GM21515 (cell line): ENCODE results near the gene SUGCT.
A peak's percentile ranks its signal among the peaks of the same experiment; 100 is the strongest.

ENCODE experiments used
- ATAC-seq: cut with Tn5 transposase; IDR thresholded peaks from one replicate; pipeline ENCODE4 v1.9.1; 2021; ENCODE audit not compliant: unreplicated experiment

Gene SUGCT

GRCh38 chr7:40704172-40704571, 569.4 kb downstream of the SUGCT start:
- no peak for ATAC-seq

- ATAC-seq: no peak
Observed at GRCh38 chr7:40706829-40707228, 572.0 kb downstream of the SUGCT start.

DNA sequence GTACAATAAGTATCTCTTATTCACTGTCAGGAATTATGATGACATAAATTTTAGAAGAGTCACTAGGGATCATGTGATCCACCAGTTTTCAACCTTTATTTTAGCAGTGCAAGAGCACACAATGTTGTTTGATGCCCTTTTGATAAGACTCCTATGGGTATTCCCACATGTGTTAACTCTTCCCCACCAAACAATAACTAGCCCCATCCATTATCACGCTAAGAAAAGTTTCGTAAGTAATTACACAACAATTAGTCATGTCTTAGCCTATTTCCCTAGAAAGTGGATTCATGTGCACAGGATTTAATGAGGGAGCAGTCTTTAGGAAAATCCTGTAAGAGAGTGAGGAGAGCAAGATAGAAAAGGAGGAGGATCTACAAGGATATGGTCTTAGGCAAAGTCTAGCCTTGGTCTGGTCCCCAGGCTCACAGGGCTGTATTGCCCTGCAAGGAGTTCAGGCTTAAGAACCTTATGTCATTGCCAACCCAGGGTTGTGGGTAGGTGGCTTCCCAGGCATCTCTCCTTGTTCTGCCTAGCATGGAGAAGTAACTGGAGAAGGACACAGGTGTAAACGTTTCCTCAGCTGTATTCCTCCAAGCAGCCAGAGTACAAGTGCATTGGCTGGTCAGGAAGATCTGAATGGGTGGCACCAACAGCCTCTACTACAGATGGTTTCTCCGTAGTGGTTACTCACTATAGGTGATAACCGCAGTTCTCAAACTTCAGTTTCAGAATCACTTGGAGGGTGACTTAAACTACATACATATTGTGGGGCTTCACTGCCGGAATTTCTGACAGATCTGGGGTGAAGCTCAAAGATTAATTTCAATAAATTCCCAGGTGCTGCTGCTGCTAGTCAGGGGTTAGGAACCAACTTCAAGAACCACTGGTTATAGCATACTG, 574.5 kb downstream of the SUGCT start:
- ATAC-seq: no peak

DNA sequence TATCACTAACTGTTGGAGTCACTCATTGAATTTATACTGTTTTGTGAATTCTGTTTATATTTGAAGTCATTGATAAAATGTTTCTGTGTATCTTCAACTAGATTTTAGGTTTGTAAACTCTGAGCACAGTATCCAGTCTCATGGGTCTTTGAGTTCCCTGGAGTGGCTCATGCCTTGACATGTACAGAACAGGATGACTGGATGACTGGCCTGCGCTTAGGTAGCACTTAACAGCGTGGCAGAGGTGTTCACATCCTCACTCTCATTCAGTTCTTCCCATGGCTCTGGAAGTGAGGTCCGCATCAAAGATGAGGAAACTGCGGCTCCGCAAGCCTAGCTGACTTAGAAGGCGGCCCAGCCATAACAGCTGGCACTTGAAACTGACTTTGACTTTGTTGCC, 576.9 kb downstream of the SUGCT start:
- ATAC-seq: no peak

DNA sequence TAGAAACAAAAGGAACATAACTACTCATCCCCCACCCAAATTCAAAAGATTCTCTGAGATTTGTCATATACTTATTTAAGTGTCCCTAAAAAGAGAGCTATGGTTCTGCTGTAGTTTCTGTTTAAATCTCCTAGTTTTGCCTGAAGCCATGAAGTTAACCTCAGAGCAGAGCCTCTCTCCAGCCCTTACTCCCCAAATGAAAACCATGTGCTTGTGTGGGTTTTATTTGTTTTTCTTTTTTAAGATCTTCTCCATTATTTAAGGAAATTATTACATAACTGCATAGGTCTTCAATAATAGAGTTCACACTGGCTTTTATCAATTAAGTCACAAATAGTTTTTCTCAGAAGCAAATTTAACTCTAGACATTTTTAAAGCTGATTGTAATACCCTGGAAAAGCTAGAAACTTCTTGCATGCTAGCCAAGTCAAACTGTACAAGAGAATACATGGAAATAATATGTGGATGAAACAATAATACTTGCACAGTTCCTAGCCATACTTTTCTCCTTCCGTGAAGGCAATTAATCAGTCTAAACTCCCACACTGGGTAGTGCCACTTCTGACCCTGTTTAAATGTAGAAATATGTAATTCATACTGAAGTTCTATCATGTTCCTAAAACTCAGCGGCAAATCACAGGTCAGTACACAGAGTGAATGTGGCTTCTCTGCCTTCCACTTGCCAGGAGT, 579.7 kb downstream of the SUGCT start:
- no peak for ATAC-seq

- ATAC-seq: no peak
Observed at GRCh38 chr7:40715053-40715430, 580.2 kb downstream of the SUGCT start.

DNA sequence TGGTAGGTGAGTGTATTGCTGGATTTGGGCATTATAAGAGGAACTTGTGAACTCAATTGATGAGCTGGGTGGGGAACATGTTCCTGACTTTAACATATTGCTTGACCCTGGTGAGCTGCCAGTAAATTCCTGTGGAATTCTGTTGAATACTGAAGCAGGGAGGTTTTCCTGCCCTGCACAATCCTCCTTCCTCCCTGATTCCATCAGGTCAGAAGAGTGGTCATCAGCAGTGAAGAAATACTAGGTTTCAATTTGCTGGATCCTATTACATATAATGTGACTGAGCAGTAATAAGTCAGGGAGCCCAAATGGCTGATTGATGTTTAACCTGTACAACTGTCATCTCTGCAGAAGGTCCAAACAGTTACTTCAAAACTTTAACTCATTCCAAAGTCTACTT, 581.2 kb downstream of the SUGCT start:
- ATAC-seq: no peak

- peak; percentile 74 for ATAC-seq
Observed at GRCh38 chr7:40717242-40717641, 582.4 kb downstream of the SUGCT start.

DNA sequence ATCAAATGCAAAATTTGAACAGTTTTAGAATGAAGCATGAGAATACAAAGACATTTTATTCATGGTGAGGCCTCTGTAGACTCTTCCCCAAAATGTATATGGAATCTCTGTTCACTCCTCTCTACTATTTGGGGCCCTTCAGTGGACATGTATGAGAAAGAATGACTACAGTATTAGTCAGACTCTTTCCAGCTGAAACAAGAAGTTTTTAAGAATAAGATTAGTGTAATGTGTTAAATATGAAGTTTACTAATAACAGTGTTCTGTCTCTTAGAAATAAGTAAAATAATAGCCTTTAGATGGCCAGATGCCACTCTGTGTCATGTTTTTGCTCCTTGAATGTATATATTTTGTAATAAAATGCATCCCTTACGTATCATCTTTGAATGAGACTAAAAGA, 585.6 kb downstream of the SUGCT start:
- ATAC-seq: no peak

DNA sequence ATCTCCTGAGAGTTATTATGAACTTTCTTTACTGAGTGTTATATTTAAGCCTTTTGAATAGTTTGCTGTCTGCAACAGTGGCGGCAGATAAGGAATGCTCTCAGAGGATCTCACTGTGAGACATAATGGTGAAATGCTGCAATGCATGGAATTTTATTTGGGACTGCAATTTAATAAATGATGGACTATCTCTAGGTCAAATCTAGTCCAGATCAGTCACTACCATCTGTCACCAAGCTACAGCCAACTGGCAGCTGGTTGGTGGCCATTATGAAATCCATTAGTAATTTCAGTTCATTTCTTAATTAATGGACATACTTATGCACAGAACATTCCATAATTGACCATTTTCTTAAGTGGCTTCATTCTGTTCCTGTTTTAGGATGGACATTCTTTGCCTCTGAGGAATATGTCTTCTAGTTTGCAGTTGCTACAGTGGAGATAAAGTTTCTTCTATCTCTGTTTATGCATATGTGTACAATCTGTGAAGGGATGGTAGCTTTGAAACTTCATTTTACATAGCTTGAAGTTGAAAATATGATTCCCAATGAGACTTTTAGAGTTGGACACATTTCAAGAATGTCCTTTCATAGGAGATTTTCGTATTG, 586.6 kb downstream of the SUGCT start:
- no peak for ATAC-seq

- no peak for ATAC-seq
Observed at GRCh38 chr7:40722242-40722641, 587.4 kb downstream of the SUGCT start.

DNA sequence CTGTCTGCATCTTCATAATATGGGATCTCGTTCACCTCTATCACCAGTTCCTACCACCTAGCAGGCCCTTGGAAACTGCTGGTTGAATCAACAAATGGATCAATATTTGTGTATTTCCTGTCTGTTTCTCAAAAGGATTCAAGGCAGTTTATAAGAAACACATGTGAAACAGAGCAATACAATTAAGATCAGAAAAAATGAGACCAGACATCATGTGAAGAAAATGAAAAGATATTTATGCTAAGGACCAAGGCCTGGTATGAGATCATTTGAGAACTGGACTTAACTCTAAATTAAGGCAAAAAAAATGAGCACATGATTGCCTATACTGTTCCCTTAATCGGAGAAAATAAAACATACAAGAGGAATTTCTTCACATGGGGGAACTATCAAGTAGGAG, 589.0 kb downstream of the SUGCT start:
- ATAC-seq: no peak

DNA sequence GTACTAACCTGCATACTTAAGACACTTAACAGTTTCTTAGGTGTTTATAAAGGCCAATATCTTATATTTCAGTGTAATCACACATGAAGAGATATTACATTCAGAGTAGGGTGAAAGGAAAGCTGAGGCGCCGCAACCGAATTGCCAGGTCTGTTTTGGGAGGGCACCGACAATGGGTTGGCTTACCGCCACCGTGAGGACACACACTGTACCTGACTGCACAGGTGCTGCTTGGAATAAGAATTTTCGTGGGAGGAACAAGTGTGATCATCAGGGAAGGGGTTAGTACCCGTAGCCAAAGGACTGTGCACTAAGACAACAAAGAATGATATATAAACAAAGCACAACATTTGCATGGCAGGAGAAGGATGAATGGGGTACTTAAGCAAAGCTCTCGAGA, 591.8 kb downstream of the SUGCT start:
- ATAC-seq: no peak

DNA sequence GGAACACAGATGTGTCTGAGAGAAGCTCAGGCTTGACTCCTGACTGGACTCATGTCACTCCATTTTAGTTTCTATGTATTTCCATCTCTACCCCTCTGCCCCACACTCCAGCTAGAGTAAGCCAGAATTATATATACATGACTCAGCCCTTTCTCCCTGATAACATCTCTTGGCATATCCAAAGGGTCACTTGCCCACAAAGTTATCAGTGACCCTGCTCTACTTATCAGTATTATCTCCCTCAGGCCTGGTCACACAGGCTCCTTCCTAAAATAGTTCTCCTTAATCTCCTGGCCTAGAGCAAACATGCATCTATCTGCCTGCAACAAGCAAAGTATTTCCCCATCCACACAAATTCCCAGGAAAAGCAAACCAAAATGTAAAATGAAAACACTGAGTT, 598.3 kb downstream of the SUGCT start:
- no peak for ATAC-seq

GRCh38 chr7:40733578-40733977, 598.8 kb downstream of the SUGCT start:
- ATAC-seq: no peak

GRCh38 chr7:40739257-40739656, 604.5 kb downstream of the SUGCT start:
- ATAC-seq: no peak

DNA sequence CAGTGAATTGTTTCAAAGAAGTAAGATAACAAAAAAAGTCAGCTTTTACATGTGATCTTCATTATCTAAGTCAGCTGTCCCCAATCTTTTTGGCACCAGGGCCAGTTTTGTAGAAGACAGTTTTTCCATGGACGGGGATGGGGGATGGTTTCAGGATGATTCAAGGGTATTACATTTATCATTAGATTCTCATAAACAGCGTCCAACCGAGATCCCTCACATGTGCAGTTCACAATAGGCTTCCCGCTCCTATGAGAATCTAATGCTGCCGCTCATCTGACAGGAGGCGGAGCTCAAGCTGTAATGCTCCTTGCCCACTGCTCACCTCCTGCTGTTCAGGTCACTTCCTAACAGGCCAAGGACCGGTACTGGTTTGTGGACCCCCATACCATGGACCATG, 607.5 kb downstream of the SUGCT start:
- no peak for ATAC-seq

- ATAC-seq: no peak
Observed at GRCh38 chr7:40746841-40747556, 612.2 kb downstream of the SUGCT start.

GRCh38 chr7:40747856-40748255, 613.1 kb downstream of the SUGCT start:
- no peak for ATAC-seq

GRCh38 chr7:40749877-40750276, 615.1 kb downstream of the SUGCT start:
- no peak for ATAC-seq

- ATAC-seq: no peak
Observed at GRCh38 chr7:40753455-40753854, 618.6 kb downstream of the SUGCT start.
